ENCODE results near the gene MYD88. TPM values are rescaled to one million over a fixed set of nuclear protein-coding genes. Genes with fewer than 3 reads are reported as not detected.

MYD88 gene
- total RNA-seq, 2 donors from 2014 or later, result 11.9 to 33.3 TPM

GRCh38 chr3:38186781-38187180 lies 48.3 kb downstream of the MYD88 start:
- Histone ChIP-seq H3K27me3 (no peaks in the 10 kb centered on the region), H3K27ac (no peak overlapping the region), H3K9me3 (no peaks in the 10 kb centered on the region), H3K4me3 (no peak overlapping the region), H3K4me1 (no peaks in the 10 kb centered on the region), H3K36me3 (replicated peaks in 1 of 2; ENCODE audit: insufficient read depth in 1 of 2, low read depth in 2 of 2) (peaks cover 0 to 2% of the 10 kb centered on the region in 2 donors)
- ATAC-seq, result no peak
- intact Hi-C loops (cut with DNase I), result no loop called here
- TF ChIP-seq CTCF (IDR thresholded peaks at IDR 0.05) (no peak), POLR2A (IDR thresholded peaks at IDR 0.05) (no peak)
- WGBS, 2 donors, result 100% methylated on average over 1 of the region's 1 CpG
- no peak for DNase-seq

DNA sequence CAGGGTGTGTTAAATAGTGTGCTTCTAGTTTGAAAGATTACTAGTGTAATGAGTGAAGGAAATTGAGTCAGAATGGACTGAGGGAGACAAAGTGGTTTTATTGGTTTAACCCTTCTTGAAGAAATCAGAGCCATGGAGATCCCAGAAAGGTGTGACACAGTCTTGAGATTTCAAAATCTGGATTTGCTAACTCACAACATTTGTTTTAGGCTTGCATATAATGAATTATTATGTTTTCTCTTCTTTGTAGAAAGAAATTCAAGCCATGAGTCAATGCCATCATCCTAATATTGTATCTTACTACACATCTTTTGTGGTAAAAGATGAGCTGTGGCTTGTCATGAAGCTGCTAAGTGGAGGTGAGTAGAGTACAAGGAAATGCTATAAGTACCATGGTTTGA lies 52.0 kb downstream of the MYD88 start:
- Histone ChIP-seq H3K36me3 (replicated peaks in 1 of 2; ENCODE audit: insufficient read depth in 1 of 2, low read depth in 2 of 2) (peaks cover 0 to 2% of the 10 kb centered on the region in 2 donors), H3K27ac (no peak overlapping the region), H3K9me3 (no peaks in the 10 kb centered on the region), H3K4me1 (no peaks in the 10 kb centered on the region), H3K27me3 (no peaks in the 10 kb centered on the region), H3K4me3 (no peak overlapping the region)
- no peak for TF ChIP-seq CTCF (IDR thresholded peaks at IDR 0.05)
- TF ChIP-seq POLR2A (IDR thresholded peaks at IDR 0.05), result no peak
- DNase-seq (no peak), ATAC-seq (no peak)
- intact Hi-C loops (cut with DNase I), result no loop called here

Small RNA genes within 50 kb of the gene (small RNA-seq; reads per million reads assigned to genes)
- not detected for gene RF00019

Other genes starting within 250 kb of the MYD88 start
- gene VILL, start 147.9 kb upstream of the MYD88 start, total RNA-seq, result 10 to 100 TPM in 1 of 2 donors, 1 to 10 TPM in 1; 3.6 to 10.4 TPM
- gene PLCD1, start 109.0 kb upstream of the MYD88 start, total RNA-seq, result 10 to 100 TPM in 1 of 2 donors, 1 to 10 TPM in 1; 7.9 to 12.2 TPM
- gene DLEC1, start 99.5 kb upstream of the MYD88 start, total RNA-seq, result 1 to 10 TPM in 1 of 2 donors, under 1 TPM in 1; 0.78 to 1.3 TPM
- 10 to 100 TPM; 91.8 to 92.6 TPM for gene ACAA1, start 1.5 kb upstream of the MYD88 start, total RNA-seq
- 10 to 100 TPM; 16.1 to 23.7 TPM for gene OXSR1, start 26.9 kb downstream of the MYD88 start, total RNA-seq
- under 1 TPM in 1 of 2 donors, not detected in 1; 0.52 TPM for gene SLC22A13, start 127.2 kb downstream of the MYD88 start, total RNA-seq
- gene SLC22A14, start 143.6 kb downstream of the MYD88 start, total RNA-seq, result not detected
- 10 to 100 TPM in 1 of 2 donors, 1 to 10 TPM in 1; 7.8 to 49.8 TPM for gene XYLB, start 208.1 kb downstream of the MYD88 start, total RNA-seq